SK-N-MC (cell line): ENCODE measurements around the gene HSD17B10.

ENCODE experiments used
- EZH2 ChIP-seq: fragments of 200-600 bp; sonication (generic); IDR thresholded peaks from one replicate; pipeline ENCODE4 v1.6.1; 2017; ENCODE audit warnings: antibody characterized with exemption
- FOXP2 ChIP-seq: optimal IDR thresholded peaks from 2 replicates; pipeline ENCODE3; 2011; ENCODE audit warnings: mild to moderate bottlenecking, moderate library complexity; ENCODE audit not compliant: insufficient read depth; ENCODE audit errors: extremely low read length, control extremely low read depth
- POLR2AphosphoS5 ChIP-seq: IDR thresholded peaks from 2 replicates; pipeline ENCODE4 v1.6.1; 2012; ENCODE audit warnings: mild to moderate bottlenecking, low read depth, low read length, borderline replicate concordance

GRCh38 chrX:53481093-53481492, 46.9 kb upstream of the HSD17B10 start:
- no peak for TF ChIP-seq EZH2
- TF ChIP-seq FOXP2 = no peak
- no peak for TF ChIP-seq POLR2AphosphoS5
